Stimulated activated CD8-positive, alpha-beta memory T cell treated with anti-CD3 and anti-CD28 coated beads, Interleukin-15, amount 100 ng/mL, for 48 hours (primary cell): Measurements from ENCODE around the gene PTPRD.

Experiments
- DNase-seq, 2 donors: peaks; one replicate each; pipeline ENCODE4 v3.0.0-alpha.2; 2020; ENCODE audit warnings: low read depth in 2 of 2

PTPRD gene

GRCh38 chr9:8864545-8864896 is 1748.3 kb downstream of the PTPRD start:
- no peak for DNase-seq

GRCh38 chr9:8863886-8864544 is 1748.8 kb downstream of the PTPRD start:
- no peak for DNase-seq

- no peak for DNase-seq
These were observed 1749.7 kb downstream of the PTPRD start for GRCh38 chr9:8863069-8863468.

- DNase-seq = no peak
These were observed 1751.9 kb downstream of the PTPRD start for GRCh38 chr9:8860925-8861324.

GRCh38 chr9:8860086-8860485 is 1752.7 kb downstream of the PTPRD start:
- DNase-seq = no peak

GRCh38 chr9:8859416-8859815 is 1753.4 kb downstream of the PTPRD start:
- no peak for DNase-seq

- DNase-seq = no peak
These were observed 1754.1 kb downstream of the PTPRD start for GRCh38 chr9:8858596-8859161.

- DNase-seq = no peak
These were observed 1754.7 kb downstream of the PTPRD start for GRCh38 chr9:8857926-8858595.

GRCh38 chr9:8857068-8857925 is 1755.5 kb downstream of the PTPRD start:
- DNase-seq = no peak

- DNase-seq = no peak
These were observed 1756.3 kb downstream of the PTPRD start for GRCh38 chr9:8856396-8857067.

GRCh38 chr9:8855046-8855445 is 1757.8 kb downstream of the PTPRD start:
- DNase-seq = no peak

GRCh38 chr9:8852301-8852864 is 1760.4 kb downstream of the PTPRD start:
- no peak for DNase-seq

- DNase-seq = no peak
These were observed 1761.9 kb downstream of the PTPRD start for GRCh38 chr9:8850914-8851313.

- no peak for DNase-seq
These were observed 1767.0 kb downstream of the PTPRD start for GRCh38 chr9:8845808-8846207.

- DNase-seq = no peak
These were observed 1767.4 kb downstream of the PTPRD start for GRCh38 chr9:8845376-8845775.

- DNase-seq = no peak
These were observed 1768.3 kb downstream of the PTPRD start for GRCh38 chr9:8844549-8844948.

GRCh38 chr9:8842402-8843193 is 1770.2 kb downstream of the PTPRD start:
- DNase-seq = no peak

- no peak for DNase-seq
These were observed 1774.7 kb downstream of the PTPRD start for GRCh38 chr9:8838136-8838535.

GRCh38 chr9:8835291-8835690 is 1777.5 kb downstream of the PTPRD start:
- DNase-seq = no peak

- DNase-seq = no peak
These were observed 1779.8 kb downstream of the PTPRD start for GRCh38 chr9:8832955-8833354.

- no peak for DNase-seq
These were observed 1780.4 kb downstream of the PTPRD start for GRCh38 chr9:8832386-8832785.
